Stomach (tissue), 9 donors: ENCODE data around the gene KCNE2. TPM values are rescaled to one million over a fixed set of nuclear protein-coding genes. Genes with fewer than 3 reads are reported as not detected.

Source experiments
- DNase-seq, 2 donors: peaks; one replicate each; pipeline versions ENCODE4 v3.0.0 to v3.0.0-alpha.2; 2013 to 2019
- H3K27ac ChIP-seq, 5 donors: fragments of 200-600 bp in 4 of 5; sonication (generic) in 4 of 5; one replicate each; pipeline ENCODE4 v1.5.1; 2013 to 2019; ENCODE audit warnings: mild to moderate bottlenecking in 1 of 5, moderate library complexity in 1 of 5
- H3K27me3 ChIP-seq, 3 donors: fragments of 200-600 bp; sonication (generic); one replicate each; pipeline ENCODE4 v1.5.1; 2017 to 2019; ENCODE audit warnings: mixed run types in 1 of 3
- H3K36me3 ChIP-seq, 4 donors: fragments of 200-600 bp; sonication (generic); 1 replicate in 3 of 4; 2 replicates in 1 of 4; pipeline ENCODE4 v1.5.1; 2016 to 2019
- H3K4me1 ChIP-seq, 4 donors: fragments of 200-600 bp; sonication (generic); one replicate each; pipeline ENCODE4 v1.5.1; 2016 to 2019
- H3K4me3 ChIP-seq, 4 donors: fragments of 200-600 bp; sonication (generic) in 3 of 4; one replicate each; pipeline ENCODE4 v1.5.1; 2016 to 2019; ENCODE audit warnings: mild to moderate bottlenecking in 1 of 4
- H3K9me3 ChIP-seq, 4 donors: fragments of 200-600 bp; sonication (generic); one replicate each; pipeline ENCODE4 v1.5.1; 2016 to 2019
- CTCF ChIP-seq, 7 experiments: fragments of 450-650 bp in 4 of 7; fragments of 200-600 bp in 3 of 7; sonication (generic) in 3 of 7; IDR thresholded peaks; one replicate each; pipeline ENCODE4 v1.5.1; 2016 to 2019; ENCODE audit warnings: antibody characterized with exemption in 7 of 7, control low read depth in 2 of 7, mild to moderate bottlenecking in 1 of 7
- EP300 ChIP-seq: sonication (generic); formaldehyde crosslinking; IDR thresholded peaks from one replicate; pipeline ENCODE4 v1.6.1; 2017; ENCODE audit warnings: antibody characterized with exemption
- POLR2A ChIP-seq, 4 donors: fragments of 450-650 bp; IDR thresholded peaks; one replicate each; pipeline ENCODE4 v1.6.1; 2016; ENCODE audit warnings: antibody characterized with exemption in 4 of 4, control low read depth in 2 of 4, mild to moderate bottlenecking in 1 of 4, moderate library complexity in 1 of 4
- POLR2AphosphoS5 ChIP-seq, 3 donors: sonication (generic); formaldehyde crosslinking; IDR thresholded peaks; one replicate each; pipeline ENCODE4 v1.6.1; 2016; ENCODE audit warnings: antibody characterized with exemption in 3 of 3
- WGBS, 5 donors: extraction: QIAGEN DNeasy Blood & Tissue Kit in 3 of 5; methylation state at CpG; one replicate each; pipeline versions ENCODE4 v1.1.5 to v1.1.7; 2013 to 2018; 5-methylcytosine and 5-hydroxymethylcytosine counted together
- intact Hi-C: fragments of 100-400 bp; cut with DNase I; formaldehyde crosslinking; loops from one replicate; pipeline ENCODE4 v1.15.1; 2023; ENCODE audit warnings: low total_unique reads
- polyA plus RNA-seq, 3 donors: library from polyadenylated mRNA; stranded (reverse); fragments of 200-250 nt; gene quantifications; one replicate each; pipeline ENCODE4 v1.2.3, GENCODE V29; 2013
- total RNA-seq, 5 donors: library from RNA; depleted of rRNA; stranded (reverse); fragments of >200 nt; gene quantifications; one replicate each; pipeline versions ENCODE4 v1.1.0 to v1.2.3, GENCODE V29; 2014 to 2016
- donor health status: healthy with polysubstance abuse.
- donor health status: Bipolar disorder and iron deficiency.
- donor health status: healthy.

Gene KCNE2
- total and polyA plus RNA-seq, 8 donors, result 34.4 to 294 (median 126) TPM; not detected in 1

DNA sequence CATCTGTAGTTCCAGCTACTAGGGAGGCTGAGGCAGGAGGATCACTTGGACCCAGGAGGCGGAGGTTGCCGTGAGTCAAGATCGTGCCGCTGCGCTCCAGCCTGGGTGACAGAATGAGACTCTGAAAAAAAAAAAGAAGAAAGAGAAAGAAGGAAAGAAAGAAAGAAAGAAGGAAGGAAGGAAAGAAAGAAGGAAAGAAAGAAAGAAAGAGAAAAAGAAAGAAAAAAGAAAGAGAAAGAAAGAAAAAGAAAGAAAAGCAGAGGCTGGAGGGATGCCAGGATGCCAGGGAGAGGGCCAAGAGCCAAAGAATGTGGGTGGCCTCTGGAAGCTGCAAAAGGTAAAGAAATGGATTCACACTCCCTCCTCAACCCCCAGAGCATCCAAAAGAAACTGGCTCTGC is 8.2 kb upstream of the KCNE2 start:
- Histone ChIP-seq H3K9me3 (no peaks in the 10 kb centered on the region), H3K27ac (no peak overlapping the region), H3K27me3 (peaks cover 0 to 6% (median 0%) of the 10 kb centered on the region in 3 donors), H3K4me3 (no peak overlapping the region), H3K36me3 (no peaks in the 10 kb centered on the region), H3K4me1 (peaks cover 0 to 7% (median 0%) of the 10 kb centered on the region in 4 donors)
- no peak for TF ChIP-seq POLR2AphosphoS5 (IDR thresholded peaks at IDR 0.05)
- TF ChIP-seq EP300, result no peak
- no peak for TF ChIP-seq POLR2A (IDR thresholded peaks at IDR 0.05)
- TF ChIP-seq CTCF (IDR thresholded peaks at IDR 0.05), result no peak
- intact Hi-C loops, result no loop called here
- WGBS, 5 donors, result 94 to 99% (median 97%) methylated on average over 5 of the region's 5 CpGs
- no peak for DNase-seq

- WGBS, 5 donors, result 93 to 99% (median 95%) methylated on average over 2 of the region's 2 CpGs
- intact Hi-C loops, result no loop called here
- H3K4me1 ChIP-seq, result peaks cover 0 to 16% (median 5%) of the 10 kb centered on the region in 4 donors
- DNase-seq, result no peak
- no peaks in the 10 kb centered on the region for H3K36me3 ChIP-seq
- H3K27me3 ChIP-seq, result peaks cover 0 to 6% (median 0%) of the 10 kb centered on the region in 3 donors
- no peak overlapping the region for H3K27ac ChIP-seq
- H3K4me3 ChIP-seq, result no peak overlapping the region
- TF ChIP-seq POLR2A (IDR thresholded peaks at IDR 0.05), result no peak
- no peak for TF ChIP-seq POLR2AphosphoS5 (IDR thresholded peaks at IDR 0.05)
- no peak for TF ChIP-seq EP300
- TF ChIP-seq CTCF (IDR thresholded peaks at IDR 0.05), result no peak
- no peaks in the 10 kb centered on the region for H3K9me3 ChIP-seq
These were observed 5.9 kb upstream of the KCNE2 start for GRCh38 chr21:34357889-34358288.

- Histone ChIP-seq H3K4me1 (peaks cover 0 to 16% (median 5%) of the 10 kb centered on the region in 4 donors), H3K9me3 (no peaks in the 10 kb centered on the region), H3K27ac (no peak overlapping the region), H3K27me3 (peaks cover 0 to 6% (median 0%) of the 10 kb centered on the region in 3 donors), H3K36me3 (no peaks in the 10 kb centered on the region), H3K4me3 (no peak overlapping the region)
- TF ChIP-seq POLR2AphosphoS5 (IDR thresholded peaks at IDR 0.05) (no peak), POLR2A (IDR thresholded peaks at IDR 0.05) (no peak)
- DNase-seq, result no peak
- intact Hi-C loops, result no loop called here
- 50 to 100% (median 80%) methylated on average over 1 of the region's 1 CpG for WGBS, 5 donors
These were observed 4.9 kb upstream of the KCNE2 start for GRCh38 chr21:34358866-34359265.

DNA sequence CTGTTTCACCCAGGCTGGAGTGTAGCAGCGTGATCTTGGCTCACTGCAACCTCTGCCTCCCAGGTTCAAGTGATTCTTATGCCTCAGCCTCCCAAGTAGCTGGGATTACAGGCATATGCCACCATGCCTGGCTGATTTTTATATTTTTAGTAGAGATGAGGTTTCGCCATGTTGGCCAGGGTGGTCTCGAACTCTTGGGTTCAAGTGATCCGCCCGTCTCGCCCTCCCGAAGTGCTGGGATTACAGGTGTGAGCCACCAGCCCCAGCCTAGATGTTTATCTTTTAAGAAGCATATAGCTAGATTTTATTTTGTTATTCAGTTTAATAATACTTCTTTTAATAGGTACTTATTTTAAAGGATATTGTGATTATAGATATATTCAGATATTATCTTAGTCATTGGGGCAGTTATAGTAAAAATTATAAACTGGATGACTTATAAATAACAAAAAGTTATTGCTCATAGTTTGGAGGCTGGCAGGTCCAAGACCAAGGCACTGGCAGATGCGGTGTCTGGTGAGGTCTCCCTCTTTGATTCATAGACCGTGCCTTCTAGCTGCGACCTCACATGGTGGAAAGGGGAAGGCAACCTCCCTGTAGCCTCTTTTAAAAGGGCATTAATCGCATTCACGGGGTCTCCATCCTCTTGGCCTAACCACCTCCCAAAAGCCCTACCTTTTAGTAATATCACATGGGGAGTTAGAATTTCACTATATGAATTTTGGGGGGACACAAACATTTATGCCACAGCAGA is 3.1 kb upstream of the KCNE2 start:
- no peak overlapping the region for H3K4me3 ChIP-seq
- 88 to 94% (median 92%) methylated on average over 12 of the region's 12 CpGs for WGBS, 5 donors
- no peak overlapping the region for H3K27ac ChIP-seq
- no peaks in the 10 kb centered on the region for H3K36me3 ChIP-seq
- no peak for DNase-seq
- no peaks in the 10 kb centered on the region for H3K9me3 ChIP-seq
- H3K27me3 ChIP-seq, result peaks cover 0 to 6% (median 0%) of the 10 kb centered on the region in 3 donors
- no peak for TF ChIP-seq POLR2A (IDR thresholded peaks at IDR 0.05)
- no peak for TF ChIP-seq POLR2AphosphoS5 (IDR thresholded peaks at IDR 0.05)
- no peak for TF ChIP-seq CTCF (IDR thresholded peaks at IDR 0.05)
- no peak for TF ChIP-seq EP300
- intact Hi-C loops, result no loop called here
- peaks cover 0 to 16% (median 5%) of the 10 kb centered on the region in 4 donors for H3K4me1 ChIP-seq

GRCh38 chr21:34362136-34362444 is 1.7 kb upstream of the KCNE2 start:
- WGBS, 5 donors, result 8 to 26% (median 12%) methylated on average over 3 of the region's 3 CpGs
- TF ChIP-seq CTCF (IDR thresholded peaks at IDR 0.05) (peak in 1 of 7 experiments; percentile 8), POLR2AphosphoS5 (IDR thresholded peaks at IDR 0.05) (no peak)
- Histone ChIP-seq H3K27ac (peak overlapping the region in 1 of 5 donors; percentile 41), H3K36me3 (no peaks in the 10 kb centered on the region), H3K27me3 (no peaks in the 10 kb centered on the region), H3K4me1 (peaks cover 0 to 17% (median 8%) of the 10 kb centered on the region in 4 donors), H3K9me3 (no peaks in the 10 kb centered on the region), H3K4me3 (no peak overlapping the region)
- intact Hi-C loops, result no loop called here
- no peak for DNase-seq
